HG03095 (cell line): Measurements from ENCODE around the gene APOF.
"Not testable (repeated sequence)": the region's sequence is repeated elsewhere in the genome, so short reads cannot be mapped to it uniquely, and the experiment has no call there.

Experiments used
- ATAC-seq: cut with Tn5 transposase; IDR thresholded peaks from one replicate; pipeline ENCODE4 v1.9.1; 2021; ENCODE audit warnings: moderate library complexity; ENCODE audit not compliant: unreplicated experiment

Gene APOF

DNA sequence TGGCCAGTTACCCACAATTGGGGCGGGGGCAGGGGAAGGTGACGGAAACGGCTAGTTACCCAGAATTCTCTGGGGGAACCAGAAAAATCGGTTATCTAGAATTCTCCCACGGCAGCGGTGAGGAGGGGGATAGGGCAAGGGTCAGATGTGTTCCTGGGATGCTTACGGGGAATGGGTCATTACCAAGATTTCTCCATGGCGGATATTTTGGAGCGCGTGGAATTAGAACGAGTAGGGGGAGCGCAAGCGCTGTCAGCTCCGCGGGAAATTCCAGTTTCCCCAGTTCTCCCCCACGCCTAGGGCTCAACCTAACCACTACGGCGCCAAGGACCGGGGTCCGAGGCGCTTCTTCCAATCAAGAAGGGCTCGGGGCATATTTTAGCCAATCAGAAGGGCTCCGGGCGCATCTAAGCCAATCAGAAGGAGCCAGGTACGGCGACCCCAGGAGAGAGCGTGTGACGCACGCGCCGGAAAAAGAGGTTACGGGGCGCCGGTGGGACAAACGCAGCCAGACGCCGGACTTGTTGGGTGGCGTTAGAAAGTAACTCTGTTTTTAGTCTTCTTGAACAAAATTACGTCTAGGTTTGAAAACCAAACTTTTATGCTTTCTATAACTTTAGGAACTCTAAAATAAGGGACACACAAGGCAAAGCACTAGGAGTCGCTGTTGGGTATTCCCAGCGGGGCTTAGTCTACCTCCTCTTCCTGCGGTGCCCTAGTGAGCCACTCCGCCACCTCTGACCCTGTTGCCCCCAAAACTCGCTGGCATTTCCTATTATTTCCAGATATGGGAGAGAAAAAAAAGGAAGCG is 28.8 kb downstream of the APOF start, which contains the start of gene PAN2:
Gene PAN2 (minus strand): TSS at position 322 of the 811 bp plus-strand sequence. CDS start 906 bp downstream, outside the sequence.
- peak; percentile 90 for ATAC-seq

DNA sequence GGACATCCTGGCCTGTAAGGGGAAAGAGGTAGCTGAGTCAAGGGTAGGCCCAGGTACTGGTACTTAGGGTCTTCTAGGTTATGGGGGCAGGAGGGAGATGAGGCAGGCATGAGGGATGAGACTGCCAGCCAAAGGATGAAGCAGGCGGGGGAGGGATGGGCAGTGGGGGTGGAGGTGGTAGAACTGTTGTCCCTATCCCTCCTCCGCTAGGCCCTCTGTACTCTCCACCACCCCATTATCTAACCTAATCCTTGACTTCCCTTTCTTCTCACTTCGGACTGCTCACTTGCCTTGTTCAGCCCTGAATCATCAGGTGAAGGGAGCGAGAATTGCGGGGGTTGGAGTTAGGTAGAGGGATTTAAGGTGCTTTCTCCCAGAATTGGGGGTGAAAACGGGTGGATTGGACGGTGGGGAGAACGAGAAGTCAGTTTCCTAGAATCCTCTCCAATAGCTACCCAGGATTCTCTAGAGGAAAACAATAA is 29.4 kb downstream of the APOF start:
- ATAC-seq, result no peak

DNA sequence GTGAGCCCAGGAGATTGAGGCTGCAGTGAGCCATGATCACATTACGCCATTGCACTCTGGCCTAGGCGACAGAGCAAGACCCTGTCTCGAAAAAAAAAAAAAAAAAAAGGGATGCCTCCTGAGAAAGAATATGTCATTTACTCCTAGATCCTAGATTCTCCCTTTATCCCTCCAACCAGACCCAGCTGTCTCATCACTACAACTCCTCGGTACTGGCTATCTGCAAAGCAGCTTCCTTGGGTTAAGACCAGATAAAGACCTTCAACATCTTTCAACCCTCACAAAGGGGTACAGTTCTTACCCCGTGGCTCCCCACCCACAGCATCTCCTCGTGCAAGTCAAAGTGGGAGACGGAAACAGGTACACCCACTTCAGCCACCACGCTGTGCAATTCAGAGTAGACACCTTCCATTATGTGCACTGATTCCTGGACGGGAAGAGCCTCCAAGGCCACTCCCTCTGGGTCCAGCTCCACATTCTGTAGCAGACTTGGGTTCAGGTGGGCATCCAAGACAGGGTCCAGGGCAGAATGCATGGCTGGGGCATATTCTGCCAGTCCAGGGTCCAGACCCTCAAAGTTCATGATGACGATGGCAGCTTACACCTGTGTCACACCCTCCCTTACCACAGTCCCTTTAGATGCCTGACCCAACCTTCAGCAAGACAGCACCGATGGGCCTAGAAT is 30.0 kb downstream of the APOF start:
- ATAC-seq, result no peak

GRCh38 chr12:56330936-56331490 is 31.6 kb downstream of the APOF start:
- no peak for ATAC-seq

GRCh38 chr12:56326533-56326932 is 36.1 kb downstream of the APOF start:
- no peak for ATAC-seq

- no peak for ATAC-seq
Observed at GRCh38 chr12:56326126-56326525, 36.5 kb downstream of the APOF start.

DNA sequence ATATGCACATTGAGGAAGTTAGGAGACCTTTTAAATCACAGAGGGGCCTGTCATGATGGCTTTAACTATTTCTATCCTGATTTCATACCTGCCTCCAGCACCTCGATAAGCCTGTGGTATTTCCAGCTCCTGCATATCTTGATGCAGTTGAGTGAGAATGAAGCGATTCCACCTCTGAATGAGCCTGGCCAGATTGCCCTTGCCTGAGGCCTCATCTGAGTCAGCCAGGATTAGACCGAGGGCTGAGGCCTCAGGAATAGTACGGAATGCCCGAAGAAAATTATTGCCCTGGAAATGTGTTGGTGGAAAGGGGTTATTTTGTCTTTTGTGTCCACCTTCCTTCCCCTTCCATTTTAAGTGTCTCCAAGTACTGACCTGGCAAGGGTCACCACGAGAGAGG is 38.5 kb downstream of the APOF start:
- no peak for ATAC-seq

DNA sequence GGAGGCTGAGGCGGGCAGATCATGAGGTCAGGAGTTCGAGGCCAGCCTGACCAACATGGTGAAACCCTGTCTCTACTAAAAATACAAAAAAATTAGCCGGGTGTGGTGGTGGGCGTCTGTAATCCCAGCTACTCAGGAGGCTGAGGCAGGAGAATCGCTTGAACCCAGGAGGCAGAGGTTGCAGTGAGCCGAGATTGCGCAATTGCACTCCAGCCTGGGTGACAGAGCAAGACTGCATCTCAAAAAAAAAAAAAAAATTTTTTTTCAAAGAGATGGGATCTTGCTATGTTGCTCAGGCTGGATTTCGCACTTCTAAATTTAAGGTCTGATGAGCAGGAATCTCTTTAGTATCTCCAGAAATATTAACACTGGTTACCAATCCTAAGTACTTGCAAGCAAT is 41.0 kb downstream of the APOF start:
- not testable (repeated sequence) for ATAC-seq

- no peak for ATAC-seq
Observed at GRCh38 chr12:56321027-56321426, 41.6 kb downstream of the APOF start.

- ATAC-seq, result no peak
Observed at GRCh38 chr12:56317675-56318074, 45.0 kb downstream of the APOF start.

DNA sequence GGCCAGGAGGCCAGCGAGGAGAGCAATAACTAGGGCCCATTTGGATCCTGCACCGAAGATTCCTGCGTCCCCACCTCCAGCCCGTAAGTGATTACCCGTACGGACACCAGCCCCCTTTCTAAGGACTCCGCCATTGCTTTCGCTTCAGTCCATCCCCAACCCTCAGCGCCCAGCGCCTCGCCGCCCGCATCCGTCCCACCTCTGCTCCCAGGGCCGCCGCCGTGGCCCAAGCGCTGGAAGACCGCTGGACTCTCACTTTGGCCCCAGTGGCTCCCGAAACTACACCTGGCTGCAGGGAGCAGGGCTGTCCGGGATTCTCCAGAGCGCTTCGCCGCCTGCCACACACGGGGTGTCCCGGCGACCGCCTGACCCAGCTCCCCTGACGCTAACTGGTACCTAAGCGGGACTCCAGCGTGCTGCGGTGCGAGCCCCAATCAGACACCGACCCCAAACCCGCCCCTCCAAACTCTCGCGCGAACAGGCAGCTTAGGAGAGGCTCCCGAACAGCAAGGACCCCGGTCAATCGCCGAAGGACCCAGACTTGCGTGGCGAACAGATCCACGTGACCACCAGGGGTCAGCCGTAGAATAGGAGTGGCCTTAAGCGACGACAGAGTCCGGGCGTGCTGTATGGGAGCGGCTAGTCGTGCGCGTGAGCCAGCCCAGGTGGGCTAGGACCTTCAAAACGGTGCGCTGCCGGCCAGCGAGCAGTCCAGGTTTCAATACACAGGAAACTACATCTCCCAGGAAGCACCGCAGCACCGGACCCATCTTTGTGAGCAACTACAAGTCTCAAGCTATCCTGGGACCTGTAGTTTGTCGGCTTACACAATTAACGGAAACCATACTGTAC is 46.8 kb downstream of the APOF start, which contains the start of gene CNPY2:
Gene CNPY2 (minus strand): TSS at position 367 of the 852 bp plus-strand sequence. CDS start 771 bp downstream, outside the sequence.
- ATAC-seq, result peak; percentile 88

DNA sequence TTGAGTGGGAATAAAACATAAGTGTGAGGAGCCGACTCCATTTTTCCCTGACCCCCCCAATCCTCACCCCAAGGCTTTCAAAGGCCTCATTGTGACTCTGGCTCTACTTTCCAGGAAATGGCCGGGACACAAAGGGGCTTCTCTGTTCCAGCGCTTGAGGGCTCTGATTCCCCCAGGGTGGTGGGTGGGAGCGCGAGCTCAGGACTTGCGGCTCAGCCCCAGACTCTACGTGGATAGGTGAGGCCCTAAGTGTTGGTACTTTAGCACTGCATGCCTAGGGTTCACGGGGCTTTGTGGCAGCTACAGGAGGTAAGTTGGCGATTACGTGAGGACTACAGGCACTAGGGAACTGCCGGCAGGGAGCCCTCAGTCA is 47.4 kb downstream of the APOF start:
- no peak for ATAC-seq

- ATAC-seq, result no peak
Observed at GRCh38 chr12:56311003-56311402, 51.7 kb downstream of the APOF start.
